Measurements from ENCODE around the gene AGBL2. TPM values are rescaled to one million over a fixed set of nuclear protein-coding genes. Genes with fewer than 3 reads are reported as not detected.
"Not testable (repeated sequence)": the region's sequence is repeated elsewhere in the genome, so short reads cannot be mapped to it uniquely, and the experiment has no call there.

AGBL2 gene
- polyA plus RNA-seq, 1 donor = 10.6 TPM

DNA sequence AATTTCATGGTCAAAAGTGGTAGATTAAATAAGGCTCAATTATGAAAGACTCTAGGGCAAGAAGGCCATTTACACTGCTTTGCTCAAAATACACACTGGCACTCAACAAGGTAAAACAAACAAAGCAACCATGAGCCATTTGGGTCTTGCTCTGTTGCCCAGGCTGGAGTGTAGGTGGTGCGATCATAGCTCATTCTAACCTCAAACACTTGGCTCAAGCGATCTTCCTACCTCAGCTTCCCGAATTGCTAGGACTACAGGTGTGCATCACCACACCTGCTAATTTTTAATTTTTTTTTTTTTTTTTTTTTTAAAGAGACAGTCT lies 10.9 kb upstream of the AGBL2 start:
- no CpG with 5 or more reads among the region's 3 CpGs for WGBS (ENCODE audit: insufficient coverage, low lambda C conversion rate)
- Histone ChIP-seq H3K27me3 (ENCODE audit: control insufficient read depth, insufficient read depth, low read length) (no peaks in the 10 kb centered on the region), H3K36me3 (ENCODE audit: control insufficient read depth, insufficient read depth, low read length) (peaks cover 70% of the 10 kb centered on the region), H3K9me3 (ENCODE audit: control insufficient read depth, low read depth, low read length) (no peaks in the 10 kb centered on the region), H3K4me1 (ENCODE audit: control insufficient read depth, insufficient read depth, low read length) (peaks cover 13% of the 10 kb centered on the region), H3K27ac (ENCODE audit: low read length) (no peak overlapping the region), H3K4me3 (ENCODE audit: low read length) (no peak overlapping the region)
- DNase-seq = no peak

GRCh38 chr11:47725442-47726117 lies 10.4 kb upstream of the AGBL2 start:
- Histone ChIP-seq H3K9me3 (ENCODE audit: control insufficient read depth, low read depth, low read length) (no peaks in the 10 kb centered on the region), H3K36me3 (ENCODE audit: control insufficient read depth, insufficient read depth, low read length) (peaks cover 71% of the 10 kb centered on the region), H3K27ac (ENCODE audit: low read length) (peak overlapping the region; percentile 86), H3K4me3 (ENCODE audit: low read length) (no peak overlapping the region), H3K4me1 (ENCODE audit: control insufficient read depth, insufficient read depth, low read length) (peaks cover 13% of the 10 kb centered on the region), H3K27me3 (ENCODE audit: control insufficient read depth, insufficient read depth, low read length) (no peaks in the 10 kb centered on the region)
- no peak for DNase-seq
- no CpG with 5 or more reads among the region's 3 CpGs for WGBS (ENCODE audit: insufficient coverage, low lambda C conversion rate)

- no CpG with 5 or more reads among the region's 6 CpGs for WGBS (ENCODE audit: insufficient coverage, low lambda C conversion rate)
- DNase-seq = peak; percentile 91 to 96
- peaks cover 70% of the 10 kb centered on the region for H3K36me3 ChIP-seq (ENCODE audit: control insufficient read depth, insufficient read depth, low read length)
Measured at GRCh38 chr11:47724041-47724729, 9.0 kb upstream of the AGBL2 start.

GRCh38 chr11:47723041-47723440 lies 7.9 kb upstream of the AGBL2 start:
- no peak for DNase-seq
- Histone ChIP-seq H3K4me3 (ENCODE audit: low read length) (no peak overlapping the region), H3K4me1 (ENCODE audit: control insufficient read depth, insufficient read depth, low read length) (peaks cover 13% of the 10 kb centered on the region), H3K27me3 (ENCODE audit: control insufficient read depth, insufficient read depth, low read length) (no peaks in the 10 kb centered on the region), H3K36me3 (ENCODE audit: control insufficient read depth, insufficient read depth, low read length) (peaks cover 73% of the 10 kb centered on the region), H3K27ac (ENCODE audit: low read length) (peak overlapping the region; percentile 61), H3K9me3 (ENCODE audit: control insufficient read depth, low read depth, low read length) (no peaks in the 10 kb centered on the region)
- WGBS (ENCODE audit: insufficient coverage, low lambda C conversion rate) = no CpG with 5 or more reads among the region's 3 CpGs

More at GRCh38 chr11:47724041-47724729, 9.0 kb upstream of the AGBL2 start:
- H3K27ac ChIP-seq (ENCODE audit: low read length) = peak overlapping the region; percentile 86
- H3K4me1 ChIP-seq (ENCODE audit: control insufficient read depth, insufficient read depth, low read length) = peaks cover 13% of the 10 kb centered on the region
- no peaks in the 10 kb centered on the region for H3K27me3 ChIP-seq (ENCODE audit: control insufficient read depth, insufficient read depth, low read length)
- H3K4me3 ChIP-seq (ENCODE audit: low read length) = no peak overlapping the region
- no peaks in the 10 kb centered on the region for H3K9me3 ChIP-seq (ENCODE audit: control insufficient read depth, low read depth, low read length)

DNA sequence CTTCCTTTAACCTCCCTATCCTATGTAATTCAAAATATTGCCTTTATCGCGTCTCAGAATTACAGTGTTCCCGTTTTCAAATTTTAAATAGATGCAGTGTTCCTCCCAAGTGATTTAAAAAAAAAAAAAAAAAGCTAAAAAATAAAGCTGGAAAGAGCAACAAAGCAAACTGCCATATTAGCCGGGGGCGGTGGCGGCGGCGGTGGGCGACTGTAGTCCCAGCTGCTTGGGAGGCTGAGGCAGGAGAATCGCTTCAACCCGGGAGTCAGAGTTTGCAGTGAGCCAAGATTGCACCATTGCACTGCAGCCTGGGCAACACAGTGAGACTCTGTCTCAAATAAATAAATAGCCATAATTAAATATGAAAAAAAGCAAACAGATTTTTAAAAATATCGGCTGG lies 5.5 kb upstream of the AGBL2 start:
- no peak for DNase-seq
- no peaks in the 10 kb centered on the region for H3K9me3 ChIP-seq (ENCODE audit: control insufficient read depth, low read depth, low read length)

DNA sequence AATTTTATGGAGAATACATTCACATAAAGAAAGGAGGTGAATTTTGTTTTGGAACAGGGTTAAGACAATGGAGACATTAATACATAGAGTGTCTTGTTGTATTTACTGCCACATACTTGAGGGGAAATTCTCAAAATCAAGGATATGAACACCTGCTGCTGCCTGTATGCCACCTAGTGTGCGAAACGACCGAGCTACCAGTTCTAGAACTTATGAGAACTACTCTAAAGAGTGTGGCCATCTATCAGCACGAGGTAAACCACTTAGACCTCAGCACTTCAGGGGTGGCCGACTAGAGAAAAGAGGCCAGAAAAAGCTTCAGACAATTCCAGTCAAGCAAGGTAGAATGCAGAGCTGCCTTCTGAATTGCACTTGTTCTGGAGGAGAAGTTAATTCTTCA lies 1.5 kb upstream of the AGBL2 start:
- no peak for DNase-seq
- H3K4me1 ChIP-seq (ENCODE audit: control insufficient read depth, insufficient read depth, low read length) = no peaks in the 10 kb centered on the region
- WGBS (ENCODE audit: insufficient coverage, low lambda C conversion rate) = no CpG with 5 or more reads among the region's 5 CpGs
- H3K27me3 ChIP-seq (ENCODE audit: control insufficient read depth, insufficient read depth, low read length) = no peaks in the 10 kb centered on the region
- H3K36me3 ChIP-seq (ENCODE audit: control insufficient read depth, insufficient read depth, low read length) = peaks cover 38% of the 10 kb centered on the region
- no peaks in the 10 kb centered on the region for H3K9me3 ChIP-seq (ENCODE audit: control insufficient read depth, low read depth, low read length)
- H3K27ac ChIP-seq (ENCODE audit: low read length) = no peak overlapping the region
- no peak overlapping the region for H3K4me3 ChIP-seq (ENCODE audit: low read length)

More for the DNA sequence above, 5.5 kb upstream of the AGBL2 start:
- H3K4me1 ChIP-seq (ENCODE audit: control insufficient read depth, insufficient read depth, low read length) = peaks cover 13% of the 10 kb centered on the region
- no peak overlapping the region for H3K4me3 ChIP-seq (ENCODE audit: low read length)
- peaks cover 69% of the 10 kb centered on the region for H3K36me3 ChIP-seq (ENCODE audit: control insufficient read depth, insufficient read depth, low read length)
- H3K27me3 ChIP-seq (ENCODE audit: control insufficient read depth, insufficient read depth, low read length) = no peaks in the 10 kb centered on the region
- no peak overlapping the region for H3K27ac ChIP-seq (ENCODE audit: low read length)
- 95% methylated on average over 4 of the region's 12 CpGs for WGBS (ENCODE audit: insufficient coverage, low lambda C conversion rate)

GRCh38 chr11:47714554-47715081 lies 551 bp downstream of the AGBL2 start:
- H3K4me1 ChIP-seq (ENCODE audit: control insufficient read depth, insufficient read depth, low read length) = no peaks in the 10 kb centered on the region
- H3K36me3 ChIP-seq (ENCODE audit: control insufficient read depth, insufficient read depth, low read length) = peaks cover 22% of the 10 kb centered on the region
- H3K4me3 ChIP-seq (ENCODE audit: low read length) = peak overlapping the region; percentile 64
- H3K9me3 ChIP-seq (ENCODE audit: control insufficient read depth, low read depth, low read length) = no peaks in the 10 kb centered on the region
- no peak for DNase-seq
- WGBS (ENCODE audit: insufficient coverage, low lambda C conversion rate) = no CpG with 5 or more reads among the region's 19 CpGs
- H3K27ac ChIP-seq (ENCODE audit: low read length) = peak overlapping the region; percentile 36
- no peaks in the 10 kb centered on the region for H3K27me3 ChIP-seq (ENCODE audit: control insufficient read depth, insufficient read depth, low read length)

GRCh38 chr11:47711816-47712215 lies 3.4 kb downstream of the AGBL2 start:
- no peaks in the 10 kb centered on the region for H3K9me3 ChIP-seq (ENCODE audit: control insufficient read depth, low read depth, low read length)
- H3K27ac ChIP-seq (ENCODE audit: low read length) = no peak overlapping the region
- no peak overlapping the region for H3K4me3 ChIP-seq (ENCODE audit: low read length)
- no peaks in the 10 kb centered on the region for H3K27me3 ChIP-seq (ENCODE audit: control insufficient read depth, insufficient read depth, low read length)
- no peaks in the 10 kb centered on the region for H3K4me1 ChIP-seq (ENCODE audit: control insufficient read depth, insufficient read depth, low read length)
- DNase-seq = no peak
- peaks cover 3% of the 10 kb centered on the region for H3K36me3 ChIP-seq (ENCODE audit: control insufficient read depth, insufficient read depth, low read length)
- no CpG with 5 or more reads among the region's 5 CpGs for WGBS (ENCODE audit: insufficient coverage, low lambda C conversion rate)

GRCh38 chr11:47711225-47711624 lies 3.9 kb downstream of the AGBL2 start:
- Histone ChIP-seq H3K27ac (ENCODE audit: low read length) (no peak overlapping the region), H3K4me3 (ENCODE audit: low read length) (no peak overlapping the region), H3K36me3 (ENCODE audit: control insufficient read depth, insufficient read depth, low read length) (no peaks in the 10 kb centered on the region), H3K4me1 (ENCODE audit: control insufficient read depth, insufficient read depth, low read length) (no peaks in the 10 kb centered on the region), H3K9me3 (ENCODE audit: control insufficient read depth, low read depth, low read length) (no peaks in the 10 kb centered on the region), H3K27me3 (ENCODE audit: control insufficient read depth, insufficient read depth, low read length) (no peaks in the 10 kb centered on the region)
- peak in 1 of 2 donors; percentile 19 for DNase-seq
- WGBS (ENCODE audit: insufficient coverage, low lambda C conversion rate) = no CpG with 5 or more reads among the region's 5 CpGs

GRCh38 chr11:47707275-47707786 lies 7.8 kb downstream of the AGBL2 start:
- not testable (repeated sequence) for H3K4me3 ChIP-seq (ENCODE audit: low read length); H3K36me3 ChIP-seq (ENCODE audit: control insufficient read depth, insufficient read depth, low read length); H3K27me3 ChIP-seq (ENCODE audit: control insufficient read depth, insufficient read depth, low read length); DNase-seq; H3K4me1 ChIP-seq (ENCODE audit: control insufficient read depth, insufficient read depth, low read length); H3K27ac ChIP-seq (ENCODE audit: low read length); H3K9me3 ChIP-seq (ENCODE audit: control insufficient read depth, low read depth, low read length)
- 100% methylated on average over 1 of the region's 5 CpGs for WGBS (ENCODE audit: insufficient coverage, low lambda C conversion rate)
